ENCODE results near the gene GCM1. TPM values are rescaled to one million over a fixed set of nuclear protein-coding genes. Genes with fewer than 3 reads are reported as not detected.

GCM1 gene
- total RNA-seq, 1 experiment from 2014 or later = 0.24 TPM

DNA sequence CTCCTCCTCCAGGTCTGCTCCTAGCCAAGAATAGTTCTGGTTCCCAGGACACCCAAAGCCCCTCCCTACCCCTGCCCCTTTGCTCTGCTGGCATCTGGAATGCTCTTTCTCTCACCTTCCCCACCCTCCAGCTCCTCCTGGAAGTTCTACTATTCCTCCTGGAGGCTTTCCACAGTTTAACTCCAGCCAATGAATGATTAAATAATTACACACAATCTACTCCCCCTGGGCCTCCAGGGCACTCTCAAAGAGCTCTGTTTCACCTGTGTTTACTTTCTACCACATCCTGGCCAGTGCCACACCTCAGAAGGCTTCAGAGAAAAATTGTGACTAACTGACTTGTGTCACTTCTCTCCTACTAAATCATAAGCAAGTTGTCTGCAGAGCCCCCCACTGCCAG, 36.2 kb downstream of the GCM1 start:
- Histone ChIP-seq H3K36me3 (ENCODE audit: insufficient read depth, low read length, poor library complexity, severe bottlenecking) (no peaks in the 10 kb centered on the region), H3K4me3 (ENCODE audit: low read depth, low read length, poor library complexity, severe bottlenecking) (no peak overlapping the region), H3K9me3 (ENCODE audit: low read depth, low read length, poor library complexity, severe bottlenecking) (no peaks in the 10 kb centered on the region), H3K27me3 (replicated peaks; ENCODE audit: insufficient read depth, low read depth, low read length, poor library complexity) (no peaks in the 10 kb centered on the region), H3K27ac (ENCODE audit: low read depth, low read length, poor library complexity, severe bottlenecking) (no peak overlapping the region), H3K4me1 (ENCODE audit: insufficient read depth, low read length, poor library complexity, severe bottlenecking) (no peaks in the 10 kb centered on the region)
- CTCF ChIA-PET = no interaction called here
- BruUV-seq (replicated peaks) = no TSS peak
- TF ChIP-seq, protein P1, sequence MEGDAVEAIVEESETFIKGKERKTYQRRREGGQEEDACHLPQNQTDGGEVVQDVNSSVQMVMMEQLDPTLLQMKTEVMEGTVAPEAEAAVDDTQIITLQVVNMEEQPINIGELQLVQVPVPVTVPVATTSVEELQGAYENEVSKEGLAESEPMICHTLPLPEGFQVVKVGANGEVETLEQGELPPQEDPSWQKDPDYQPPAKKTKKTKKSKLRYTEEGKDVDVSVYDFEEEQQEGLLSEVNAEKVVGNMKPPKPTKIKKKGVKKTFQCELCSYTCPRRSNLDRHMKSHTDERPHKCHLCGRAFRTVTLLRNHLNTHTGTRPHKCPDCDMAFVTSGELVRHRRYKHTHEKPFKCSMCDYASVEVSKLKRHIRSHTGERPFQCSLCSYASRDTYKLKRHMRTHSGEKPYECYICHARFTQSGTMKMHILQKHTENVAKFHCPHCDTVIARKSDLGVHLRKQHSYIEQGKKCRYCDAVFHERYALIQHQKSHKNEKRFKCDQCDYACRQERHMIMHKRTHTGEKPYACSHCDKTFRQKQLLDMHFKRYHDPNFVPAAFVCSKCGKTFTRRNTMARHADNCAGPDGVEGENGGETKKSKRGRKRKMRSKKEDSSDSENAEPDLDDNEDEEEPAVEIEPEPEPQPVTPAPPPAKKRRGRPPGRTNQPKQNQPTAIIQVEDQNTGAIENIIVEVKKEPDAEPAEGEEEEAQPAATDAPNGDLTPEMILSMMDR (conservative IDR thresholded peaks at IDR 0.05; ENCODE audit: low read depth, low read length) = no peak
- no peak for TF ChIP-seq EZH2 (IDR thresholded peaks at IDR 0.05; ENCODE audit: borderline replicate concordance, low read depth, low read length, poor library complexity, severe bottlenecking)
- DNase-seq (ENCODE audit: low spot score) = no peak
- POLR2A ChIA-PET (ENCODE audit: low non-redundant PET) = no interaction called here
- intact Hi-C loops (cut with micrococcal nuclease; ENCODE audit: unreplicated experiment) = no loop called here

DNA sequence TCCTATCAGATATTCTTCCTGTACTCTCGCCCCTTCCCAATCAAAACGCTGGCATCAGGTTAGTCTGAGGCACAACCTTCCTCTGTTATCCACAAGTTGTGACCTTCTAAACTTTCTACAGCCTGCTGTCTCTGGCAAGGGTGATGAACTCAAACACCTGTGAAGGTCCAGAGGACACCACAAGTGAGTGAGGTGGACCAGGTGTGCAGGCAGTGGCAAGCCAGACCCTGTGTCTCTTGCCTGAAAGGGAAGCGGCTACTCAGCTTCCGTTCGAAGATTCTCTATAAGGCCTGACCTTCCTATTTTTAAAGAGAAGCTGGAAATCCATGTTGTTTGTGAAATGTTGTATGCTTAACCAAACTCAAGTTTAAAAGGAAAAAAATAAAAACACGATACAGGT, 36.8 kb downstream of the GCM1 start:
- intact Hi-C loops (cut with micrococcal nuclease; ENCODE audit: unreplicated experiment) = no loop called here
- H3K4me1 ChIP-seq (ENCODE audit: insufficient read depth, low read length, poor library complexity, severe bottlenecking) = no peaks in the 10 kb centered on the region
- H3K36me3 ChIP-seq (ENCODE audit: insufficient read depth, low read length, poor library complexity, severe bottlenecking) = no peaks in the 10 kb centered on the region
- CTCF ChIA-PET = no interaction called here
- BruUV-seq (replicated peaks) = no TSS peak
- no peak overlapping the region for H3K27ac ChIP-seq (ENCODE audit: low read depth, low read length, poor library complexity, severe bottlenecking)
- H3K27me3 ChIP-seq (replicated peaks; ENCODE audit: insufficient read depth, low read depth, low read length, poor library complexity) = no peaks in the 10 kb centered on the region
- TF ChIP-seq, protein P1 (conservative IDR thresholded peaks at IDR 0.05; ENCODE audit: low read depth, low read length) = no peak
- H3K9me3 ChIP-seq (ENCODE audit: low read depth, low read length, poor library complexity, severe bottlenecking) = no peaks in the 10 kb centered on the region
- no peak for DNase-seq (ENCODE audit: low spot score)
- POLR2A ChIA-PET (ENCODE audit: low non-redundant PET) = no interaction called here
- no peak overlapping the region for H3K4me3 ChIP-seq (ENCODE audit: low read depth, low read length, poor library complexity, severe bottlenecking)

DNA sequence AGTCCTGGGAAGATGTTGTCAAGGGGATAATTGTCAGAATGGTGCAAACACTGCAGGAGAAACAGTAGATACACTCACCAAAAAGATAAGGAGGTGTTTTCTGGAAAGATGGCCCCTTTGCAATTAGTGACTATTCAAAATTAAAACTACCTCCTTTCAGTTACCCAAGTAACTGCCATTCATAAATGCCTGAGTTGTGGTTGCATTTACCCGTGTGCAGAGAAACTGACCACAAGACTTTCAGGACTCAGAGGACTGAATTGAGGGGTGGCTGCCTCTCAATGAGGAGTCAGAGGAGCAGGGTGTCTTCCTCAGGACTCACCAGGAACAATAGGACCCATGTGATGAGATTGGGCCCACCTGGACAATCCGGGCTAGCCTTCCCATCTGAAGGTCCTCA, 39.0 kb downstream of the GCM1 start:
- no peak overlapping the region for H3K4me3 ChIP-seq (ENCODE audit: low read depth, low read length, poor library complexity, severe bottlenecking)
- no peak for DNase-seq (ENCODE audit: low spot score)
- BruUV-seq (replicated peaks) = no TSS peak
- no peaks in the 10 kb centered on the region for H3K4me1 ChIP-seq (ENCODE audit: insufficient read depth, low read length, poor library complexity, severe bottlenecking)
- no peaks in the 10 kb centered on the region for H3K27me3 ChIP-seq (replicated peaks; ENCODE audit: insufficient read depth, low read depth, low read length, poor library complexity)
- TF ChIP-seq, protein P1 (conservative IDR thresholded peaks at IDR 0.05; ENCODE audit: low read depth, low read length) = no peak
- TF ChIP-seq EZH2 (IDR thresholded peaks at IDR 0.05; ENCODE audit: borderline replicate concordance, low read depth, low read length, poor library complexity, severe bottlenecking) = no peak
- H3K36me3 ChIP-seq (ENCODE audit: insufficient read depth, low read length, poor library complexity, severe bottlenecking) = no peaks in the 10 kb centered on the region
- intact Hi-C loops (cut with micrococcal nuclease; ENCODE audit: unreplicated experiment) = loop anchor here (10.0 kb wide), 1 partner anchor 375 kb away; no protein-coding TSS in a partner anchor
- ChIA-PET CTCF (no interaction called here), POLR2A (ENCODE audit: low non-redundant PET) (no interaction called here)
- H3K27ac ChIP-seq (ENCODE audit: low read depth, low read length, poor library complexity, severe bottlenecking) = no peak overlapping the region
- no peaks in the 10 kb centered on the region for H3K9me3 ChIP-seq (ENCODE audit: low read depth, low read length, poor library complexity, severe bottlenecking)
